Osteoblast (primary cell): ENCODE results near the gene EMILIN3. TPM values are rescaled to one million over a fixed set of nuclear protein-coding genes. Genes with fewer than 3 reads are reported as not detected.

Source experiments
- DNase-seq: peaks from one replicate; pipeline ENCODE4 v3.0.0; 2011; ENCODE audit warnings: low spot score, mixed read lengths; ENCODE audit not compliant: insufficient read length; ENCODE audit errors: missing footprints
- H2AFZ ChIP-seq: 2 replicates; pipeline ENCODE4 v1.6.0; 2011; ENCODE audit warnings: mild to moderate bottlenecking, low read length
- H3K27ac ChIP-seq: 2 replicates; pipeline ENCODE4 v1.5.1; 2011; ENCODE audit warnings: mild to moderate bottlenecking, low read depth, low read length, moderate library complexity
- H3K27me3 ChIP-seq: 2 replicates; pipeline ENCODE4 v1.6.0; 2012; ENCODE audit warnings: mild to moderate bottlenecking, control low read depth, inconsistent platforms, low read length, moderate library complexity; ENCODE audit not compliant: insufficient read depth
- H3K36me3 ChIP-seq: 2 replicates; pipeline ENCODE4 v1.5.1; 2011; ENCODE audit warnings: mild to moderate bottlenecking, low read length, control low read depth, moderate library complexity; ENCODE audit not compliant: insufficient read depth
- H3K4me1 ChIP-seq: 2 replicates; pipeline ENCODE4 v1.5.1; 2011; ENCODE audit warnings: mild to moderate bottlenecking, low read length, control low read depth, moderate library complexity; ENCODE audit not compliant: insufficient read depth
- H3K4me2 ChIP-seq: 2 replicates; pipeline ENCODE4 v1.6.0; 2011; ENCODE audit warnings: mild to moderate bottlenecking, low read length; ENCODE audit not compliant: insufficient read depth
- H3K4me3 ChIP-seq: fragments of 200-600 bp; sonication (generic); 3 replicates; pipeline ENCODE4 v1.5.1; 2012; ENCODE audit warnings: mild to moderate bottlenecking, low read length, inconsistent platforms; ENCODE audit not compliant: insufficient read depth
- H3K79me2 ChIP-seq: 2 replicates; pipeline ENCODE4 v1.6.0; 2012; ENCODE audit warnings: mild to moderate bottlenecking, low read length, control low read depth, inconsistent platforms; ENCODE audit not compliant: insufficient read depth
- H3K9me3 ChIP-seq: 2 replicates; pipeline ENCODE4 v1.5.1; 2011; ENCODE audit warnings: low read depth, low read length, control low read depth
- H4K20me1 ChIP-seq: 2 replicates; pipeline ENCODE4 v1.6.0; 2012; ENCODE audit warnings: mild to moderate bottlenecking, low read length, control low read depth; ENCODE audit not compliant: insufficient read depth
- CTCF ChIP-seq: IDR thresholded peaks from 2 replicates; pipeline ENCODE4 v1.5.1; 2011; ENCODE audit warnings: mild to moderate bottlenecking, low read depth, low read length, moderate library complexity; ENCODE audit errors: extremely low read depth
- total RNA-seq: library from RNA; depleted of rRNA; stranded (reverse); fragments of >200 nt; gene quantifications from 2 replicates; pipeline ENCODE4 v1.2.3, GENCODE V29; 2012

The EMILIN3 gene
- total RNA-seq, 1 donor = not detected

DNA sequence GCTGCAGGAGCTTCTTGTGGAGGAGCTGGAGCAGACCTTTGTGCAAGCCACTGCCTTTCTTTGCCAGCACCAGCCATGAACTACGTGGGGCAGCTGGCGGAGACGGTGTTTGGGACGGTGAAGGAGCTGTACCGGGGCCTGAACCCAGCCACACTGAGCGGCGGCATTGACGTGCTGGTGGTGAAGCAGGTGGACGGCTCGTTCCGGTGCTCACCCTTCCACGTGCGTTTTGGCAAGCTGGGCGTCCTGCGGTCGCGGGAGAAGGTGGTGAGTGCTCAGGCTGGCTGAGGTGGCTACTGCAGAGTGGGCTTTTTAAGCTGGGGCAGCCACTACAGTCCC, 20.9 kb downstream of the EMILIN3 start:
- H2AFZ ChIP-seq = no peak overlapping the region
- H4K20me1 ChIP-seq = peaks cover 3% of the 10 kb centered on the region
- no peak for TF ChIP-seq CTCF
- no peaks in the 10 kb centered on the region for H3K9me3 ChIP-seq
- no peaks in the 10 kb centered on the region for H3K4me1 ChIP-seq
- peak; percentile 75 for DNase-seq
- H3K79me2 ChIP-seq = peaks cover 2% of the 10 kb centered on the region
- H3K36me3 ChIP-seq = peaks cover 11% of the 10 kb centered on the region
- no peak overlapping the region for H3K4me2 ChIP-seq
- H3K27ac ChIP-seq = no peak overlapping the region
- no peak overlapping the region for H3K4me3 ChIP-seq
- H3K27me3 ChIP-seq = no peaks in the 10 kb centered on the region

- peak; percentile 76 for DNase-seq
- Histone ChIP-seq H2AFZ (no peak overlapping the region), H3K79me2 (peaks cover 2% of the 10 kb centered on the region), H3K27me3 (no peaks in the 10 kb centered on the region), H3K36me3 (peaks cover 11% of the 10 kb centered on the region), H3K27ac (no peak overlapping the region), H3K4me2 (no peak overlapping the region), H4K20me1 (peaks cover 3% of the 10 kb centered on the region), H3K4me3 (no peak overlapping the region), H3K4me1 (peaks cover 3% of the 10 kb centered on the region), H3K9me3 (no peaks in the 10 kb centered on the region)
- no peak for TF ChIP-seq CTCF
These were observed 21.5 kb downstream of the EMILIN3 start for GRCh38 chr20:41344938-41345728.

GRCh38 chr20:41344477-41344876, 22.1 kb downstream of the EMILIN3 start:
- Histone ChIP-seq H3K4me3 (no peak overlapping the region), H3K36me3 (peaks cover 6% of the 10 kb centered on the region), H3K4me2 (no peak overlapping the region), H4K20me1 (peaks cover 3% of the 10 kb centered on the region), H2AFZ (no peak overlapping the region), H3K9me3 (no peaks in the 10 kb centered on the region), H3K27ac (no peak overlapping the region), H3K79me2 (peaks cover 2% of the 10 kb centered on the region), H3K4me1 (peaks cover 10% of the 10 kb centered on the region), H3K27me3 (no peaks in the 10 kb centered on the region)
- DNase-seq = peak; percentile 31
- TF ChIP-seq CTCF = no peak

- no peak overlapping the region for H3K4me2 ChIP-seq
- H3K4me1 ChIP-seq = peaks cover 10% of the 10 kb centered on the region
- peak; percentile 48 for DNase-seq
- H3K36me3 ChIP-seq = no peaks in the 10 kb centered on the region
- no peaks in the 10 kb centered on the region for H3K9me3 ChIP-seq
- H3K27ac ChIP-seq = no peak overlapping the region
- H3K79me2 ChIP-seq = peaks cover 2% of the 10 kb centered on the region
- no peaks in the 10 kb centered on the region for H3K27me3 ChIP-seq
- H4K20me1 ChIP-seq = peaks cover 3% of the 10 kb centered on the region
- H2AFZ ChIP-seq = no peak overlapping the region
- no peak for TF ChIP-seq CTCF
- no peak overlapping the region for H3K4me3 ChIP-seq
These were observed 23.8 kb downstream of the EMILIN3 start for GRCh38 chr20:41342474-41343464.
